ENCODE results near the gene GALNTL6. TPM values are rescaled to one million over a fixed set of nuclear protein-coding genes. Genes with fewer than 3 reads are reported as not detected.

GALNTL6 gene
- total and polyA plus RNA-seq, 2 donors (not counting 1 experiment from before 2014, with no cell fraction given) = 0.99 to 1.1 TPM

- Histone ChIP-seq H3K4me3 (ENCODE audit: control extremely low read depth in 1 of 5, extremely low read depth in 1 of 5, insufficient read depth in 1 of 5, low read depth in 2 of 5, low read length in 4 of 5) (no peak overlapping the region), H3K79me2 (ENCODE audit: control insufficient read depth, insufficient read depth, low read length) (no peaks in the 10 kb centered on the region), H3K4me2 (replicated peaks; ENCODE audit: low read depth, low read length, poor library complexity, severe bottlenecking) (no peak overlapping the region), H3K27ac (ENCODE audit: low read length in 2 of 2) (no peak overlapping the region), H4K20me1 (ENCODE audit: control insufficient read depth, insufficient read depth, low read length, poor library complexity, severe bottlenecking) (no peaks in the 10 kb centered on the region), H3K27me3 (replicated peaks in 1 of 4; ENCODE audit: control extremely low read depth in 1 of 4, control insufficient read depth in 3 of 4, insufficient read depth in 4 of 4, low read length in 3 of 4) (no peaks in the 10 kb centered on the region), H3K9ac (ENCODE audit: low read length) (no peak overlapping the region), H3K36me3 (replicated peaks in 1 of 2; ENCODE audit: control extremely low read depth in 1 of 2, control insufficient read depth in 1 of 2, extremely low read depth in 1 of 2, insufficient read depth in 2 of 2, low read length in 1 of 2) (no peaks in the 10 kb centered on the region), H3K4me1 (ENCODE audit: control insufficient read depth in 2 of 2, insufficient read depth in 2 of 2, low read length in 2 of 2) (no peaks in the 10 kb centered on the region), H3K9me3 (ENCODE audit: control extremely low read depth in 1 of 3, control insufficient read depth in 2 of 3, insufficient read depth in 1 of 3, low read length in 2 of 3) (no peaks in the 10 kb centered on the region), H2AFZ (ENCODE audit: insufficient read depth, low read depth, low read length, poor library complexity, severe bottlenecking) (no peak overlapping the region)
- intact Hi-C loops (cut with micrococcal nuclease) = no loop called here
- Mint-ChIP-seq H3K4me1 (no peaks in the 10 kb centered on the region), H3K4me3 (no peak overlapping the region), H3K27ac (no peak overlapping the region), H3K27me3 (no peaks in the 10 kb centered on the region), H3K9me3 (ENCODE audit: insufficient read depth) (no peaks in the 10 kb centered on the region)
- DNase-seq (no peak), ATAC-seq (ENCODE audit: low read depth) (no peak)
- CTCF ChIA-PET = no interaction called here
- TF ChIP-seq, protein P1, sequence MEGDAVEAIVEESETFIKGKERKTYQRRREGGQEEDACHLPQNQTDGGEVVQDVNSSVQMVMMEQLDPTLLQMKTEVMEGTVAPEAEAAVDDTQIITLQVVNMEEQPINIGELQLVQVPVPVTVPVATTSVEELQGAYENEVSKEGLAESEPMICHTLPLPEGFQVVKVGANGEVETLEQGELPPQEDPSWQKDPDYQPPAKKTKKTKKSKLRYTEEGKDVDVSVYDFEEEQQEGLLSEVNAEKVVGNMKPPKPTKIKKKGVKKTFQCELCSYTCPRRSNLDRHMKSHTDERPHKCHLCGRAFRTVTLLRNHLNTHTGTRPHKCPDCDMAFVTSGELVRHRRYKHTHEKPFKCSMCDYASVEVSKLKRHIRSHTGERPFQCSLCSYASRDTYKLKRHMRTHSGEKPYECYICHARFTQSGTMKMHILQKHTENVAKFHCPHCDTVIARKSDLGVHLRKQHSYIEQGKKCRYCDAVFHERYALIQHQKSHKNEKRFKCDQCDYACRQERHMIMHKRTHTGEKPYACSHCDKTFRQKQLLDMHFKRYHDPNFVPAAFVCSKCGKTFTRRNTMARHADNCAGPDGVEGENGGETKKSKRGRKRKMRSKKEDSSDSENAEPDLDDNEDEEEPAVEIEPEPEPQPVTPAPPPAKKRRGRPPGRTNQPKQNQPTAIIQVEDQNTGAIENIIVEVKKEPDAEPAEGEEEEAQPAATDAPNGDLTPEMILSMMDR (IDR thresholded peaks at IDR 0.05) = no peak
- no peak for TF ChIP-seq EZH2 (IDR thresholded peaks at IDR 0.05; ENCODE audit: borderline replicate concordance, insufficient read depth, low read depth, low read length, poor library complexity, severe bottlenecking)
- 86% methylated on average over 5 of the region's 10 CpGs for WGBS (ENCODE audit: insufficient coverage)
- POLR2A ChIA-PET = no interaction called here
Measured at GRCh38 chr4:172392741-172393140, 579.5 kb downstream of the GALNTL6 start.

- POLR2A ChIA-PET = no interaction called here
Measured at GRCh38 chr4:172393220-172393619, 580.0 kb downstream of the GALNTL6 start.

More at GRCh38 chr4:172393220-172393619, 580.0 kb downstream of the GALNTL6 start:
- H3K27me3 Mint-ChIP-seq = no peaks in the 10 kb centered on the region
- H3K4me1 Mint-ChIP-seq = no peaks in the 10 kb centered on the region
- H3K9ac ChIP-seq (ENCODE audit: low read length) = no peak overlapping the region
- no peak overlapping the region for H3K4me3 ChIP-seq (ENCODE audit: control extremely low read depth in 1 of 5, extremely low read depth in 1 of 5, insufficient read depth in 1 of 5, low read depth in 2 of 5, low read length in 4 of 5)
- CTCF ChIA-PET = no interaction called here
- no peak for DNase-seq
- no peak overlapping the region for H3K4me3 Mint-ChIP-seq
- no peaks in the 10 kb centered on the region for H4K20me1 ChIP-seq (ENCODE audit: control insufficient read depth, insufficient read depth, low read length, poor library complexity, severe bottlenecking)
- no peaks in the 10 kb centered on the region for H3K4me1 ChIP-seq (ENCODE audit: control insufficient read depth in 2 of 2, insufficient read depth in 2 of 2, low read length in 2 of 2)
- no peak overlapping the region for H3K27ac Mint-ChIP-seq
- intact Hi-C loops (cut with micrococcal nuclease) = no loop called here
- H3K4me2 ChIP-seq (replicated peaks; ENCODE audit: low read depth, low read length, poor library complexity, severe bottlenecking) = no peak overlapping the region
- no CpG with 5 or more reads among the region's 3 CpGs for WGBS (ENCODE audit: insufficient coverage)
- no peaks in the 10 kb centered on the region for H3K9me3 ChIP-seq (ENCODE audit: control extremely low read depth in 1 of 3, control insufficient read depth in 2 of 3, insufficient read depth in 1 of 3, low read length in 2 of 3)
- no peaks in the 10 kb centered on the region for H3K27me3 ChIP-seq (replicated peaks in 1 of 4; ENCODE audit: control extremely low read depth in 1 of 4, control insufficient read depth in 3 of 4, insufficient read depth in 4 of 4, low read length in 3 of 4)
- H3K9me3 Mint-ChIP-seq (ENCODE audit: insufficient read depth) = no peaks in the 10 kb centered on the region
- H3K79me2 ChIP-seq (ENCODE audit: control insufficient read depth, insufficient read depth, low read length) = no peaks in the 10 kb centered on the region
- H3K27ac ChIP-seq (ENCODE audit: low read length in 2 of 2) = no peak overlapping the region
- no peaks in the 10 kb centered on the region for H3K36me3 ChIP-seq (replicated peaks in 1 of 2; ENCODE audit: control extremely low read depth in 1 of 2, control insufficient read depth in 1 of 2, extremely low read depth in 1 of 2, insufficient read depth in 2 of 2, low read length in 1 of 2)
- no peak for ATAC-seq (ENCODE audit: low read depth)
- H2AFZ ChIP-seq (ENCODE audit: insufficient read depth, low read depth, low read length, poor library complexity, severe bottlenecking) = no peak overlapping the region
- no peak for TF ChIP-seq EZH2 (IDR thresholded peaks at IDR 0.05; ENCODE audit: borderline replicate concordance, insufficient read depth, low read depth, low read length, poor library complexity, severe bottlenecking)
- TF ChIP-seq, protein P1 (IDR thresholded peaks at IDR 0.05) = no peak
